Fibroblast of lung (primary cell): ENCODE results near the gene ETS2.

Experiments
- EZH2 ChIP-seq: IDR thresholded peaks from 2 replicates; pipeline ENCODE4 v1.5.1; 2012; ENCODE audit warnings: low read length, control low read depth, mild to moderate bottlenecking; ENCODE audit errors: missing control alignments
- TF ChIP-seq, protein P1 (sequence below), 2 donors: IDR thresholded peaks in 1 of 2; conservative IDR thresholded peaks in 1 of 2; 1 replicate in 1 of 2; 2 replicates in 1 of 2; pipeline ENCODE4 v1.5.1; 2011 to 2012; ENCODE audit warnings: low read length in 2 of 2, control low read depth in 1 of 2, inconsistent platforms in 1 of 2, low read depth in 1 of 2, mild to moderate bottlenecking in 1 of 2

DNA sequence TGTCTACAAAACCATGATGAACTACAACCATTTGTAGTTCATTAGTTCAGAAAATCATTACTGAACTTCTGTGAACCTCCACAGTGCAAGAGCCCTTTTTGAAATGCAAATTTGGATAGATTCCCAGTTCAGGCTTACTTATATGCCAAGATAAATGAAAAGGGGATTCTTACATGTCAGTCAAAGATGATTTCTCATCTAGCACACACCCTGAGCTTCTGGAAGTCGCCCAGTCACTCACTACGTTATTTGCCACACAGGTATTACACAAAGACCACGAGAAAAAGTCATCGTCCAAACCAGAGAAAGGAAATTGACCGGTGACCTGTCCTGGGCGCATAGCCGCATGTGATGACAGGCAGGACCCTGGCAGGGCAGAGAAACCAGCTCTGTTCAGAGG, 41.8 kb downstream of the ETS2 start:
- TF ChIP-seq, protein P1, sequence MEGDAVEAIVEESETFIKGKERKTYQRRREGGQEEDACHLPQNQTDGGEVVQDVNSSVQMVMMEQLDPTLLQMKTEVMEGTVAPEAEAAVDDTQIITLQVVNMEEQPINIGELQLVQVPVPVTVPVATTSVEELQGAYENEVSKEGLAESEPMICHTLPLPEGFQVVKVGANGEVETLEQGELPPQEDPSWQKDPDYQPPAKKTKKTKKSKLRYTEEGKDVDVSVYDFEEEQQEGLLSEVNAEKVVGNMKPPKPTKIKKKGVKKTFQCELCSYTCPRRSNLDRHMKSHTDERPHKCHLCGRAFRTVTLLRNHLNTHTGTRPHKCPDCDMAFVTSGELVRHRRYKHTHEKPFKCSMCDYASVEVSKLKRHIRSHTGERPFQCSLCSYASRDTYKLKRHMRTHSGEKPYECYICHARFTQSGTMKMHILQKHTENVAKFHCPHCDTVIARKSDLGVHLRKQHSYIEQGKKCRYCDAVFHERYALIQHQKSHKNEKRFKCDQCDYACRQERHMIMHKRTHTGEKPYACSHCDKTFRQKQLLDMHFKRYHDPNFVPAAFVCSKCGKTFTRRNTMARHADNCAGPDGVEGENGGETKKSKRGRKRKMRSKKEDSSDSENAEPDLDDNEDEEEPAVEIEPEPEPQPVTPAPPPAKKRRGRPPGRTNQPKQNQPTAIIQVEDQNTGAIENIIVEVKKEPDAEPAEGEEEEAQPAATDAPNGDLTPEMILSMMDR (conservative IDR thresholded peaks at IDR 0.05 in 1 of 2, IDR thresholded peaks at IDR 0.05 in 1 of 2; ENCODE audit: low read depth in 1 of 2, low read length in 2 of 2) = no peak
- no peak for TF ChIP-seq EZH2
